Choroid plexus epithelial cell (primary cell): ENCODE measurements around the gene APLP2.

ENCODE experiments used
- DNase-seq: peaks from one replicate; pipeline ENCODE4 v3.0.0-alpha.2; 2010; ENCODE audit warnings: low read depth
- H3K4me3 ChIP-seq: 2 replicates; pipeline ENCODE4 v1.5.1; 2011; ENCODE audit warnings: low read depth, mild to moderate bottlenecking, control low read depth, low read length, moderate library complexity
- CTCF ChIP-seq: conservative IDR thresholded peaks from 2 replicates; pipeline ENCODE4 v1.5.1; 2011; ENCODE audit warnings: low read depth, mild to moderate bottlenecking, control low read depth, inconsistent platforms, low read length, moderate library complexity

Gene APLP2

GRCh38 chr11:130180896-130181294 is 111.2 kb downstream of the APLP2 start:
- no peak for TF ChIP-seq CTCF
- no peak for DNase-seq

GRCh38 chr11:130181295-130182272 is 111.9 kb downstream of the APLP2 start:
- H3K4me3 ChIP-seq: no peak overlapping the region
- peak; percentile 81 for DNase-seq
- no peak for TF ChIP-seq CTCF

More at GRCh38 chr11:130180896-130181294, 111.2 kb downstream of the APLP2 start:
- H3K4me3 ChIP-seq: no peak overlapping the region

- TF ChIP-seq CTCF: no peak
- no peak for DNase-seq
- H3K4me3 ChIP-seq: no peak overlapping the region
These were observed 114.3 kb downstream of the APLP2 start for GRCh38 chr11:130183878-130184610.

GRCh38 chr11:130187096-130187495 is 117.4 kb downstream of the APLP2 start:
- TF ChIP-seq CTCF: no peak
- no peak overlapping the region for H3K4me3 ChIP-seq
- DNase-seq: no peak

- DNase-seq: no peak
- no peak for TF ChIP-seq CTCF
- no peak overlapping the region for H3K4me3 ChIP-seq
These were observed 118.4 kb downstream of the APLP2 start for GRCh38 chr11:130188047-130188446.

GRCh38 chr11:130188585-130189347 is 119.1 kb downstream of the APLP2 start:
- TF ChIP-seq CTCF: no peak
- H3K4me3 ChIP-seq: no peak overlapping the region
- DNase-seq: no peak
